C4-2B (cell line): ENCODE measurements around the gene ILKAP.

Experiments
- ZFX ChIP-seq: fragments of 450-650 bp; IDR thresholded peaks from 2 replicates; pipeline ENCODE4 v1.6.1; 2017
- TF ChIP-seq, protein P1 (sequence below): fragments of 450-650 bp; conservative IDR thresholded peaks from 2 replicates; pipeline ENCODE4 v1.5.1; 2017; ENCODE audit warnings: mild to moderate bottlenecking

DNA sequence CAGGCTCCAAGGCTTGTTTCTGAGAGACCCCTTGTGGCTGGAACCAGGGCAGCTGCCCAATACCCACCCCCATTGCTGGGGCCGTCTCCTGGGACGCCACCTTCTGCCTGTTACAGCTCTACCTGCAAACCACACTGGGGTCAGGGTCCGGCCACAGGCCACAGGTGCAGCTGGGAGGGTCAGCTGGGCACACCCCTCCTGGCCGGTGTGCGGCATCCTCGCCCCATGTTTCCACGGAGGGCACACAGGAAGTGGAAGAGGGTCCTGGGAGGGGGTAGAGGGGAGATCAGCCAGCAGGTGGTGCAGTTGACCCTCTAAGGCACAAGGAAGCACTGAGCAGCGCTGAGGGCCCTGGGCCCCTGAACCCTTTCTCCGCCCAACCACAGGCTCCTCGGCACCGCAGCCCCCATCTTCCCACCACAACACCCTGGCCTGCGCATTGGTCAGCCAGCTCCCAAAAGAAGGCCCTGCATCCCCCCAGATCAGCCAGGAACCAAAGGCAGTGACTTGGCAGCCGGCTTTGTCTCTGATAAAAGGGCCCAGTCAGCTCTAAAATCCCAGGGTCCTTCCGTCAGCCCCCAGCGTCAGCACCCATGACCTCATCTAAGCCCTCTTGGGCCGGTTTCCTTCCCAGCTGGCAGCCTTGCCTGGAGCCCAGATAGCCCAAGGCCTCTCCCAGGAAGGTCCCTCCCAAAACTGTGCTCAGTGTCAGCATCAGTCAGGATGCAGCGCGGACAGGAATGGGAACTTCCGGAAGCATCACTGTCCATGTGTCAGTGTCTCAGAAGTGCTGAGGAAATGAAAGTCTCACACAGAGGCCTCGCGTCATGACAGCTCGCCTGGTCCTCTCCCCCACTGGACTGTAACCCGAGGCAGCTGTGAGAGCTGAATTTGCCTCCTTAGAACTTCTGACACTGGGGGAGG lies 43.0 kb downstream of the ILKAP start:
- TF ChIP-seq, protein P1, sequence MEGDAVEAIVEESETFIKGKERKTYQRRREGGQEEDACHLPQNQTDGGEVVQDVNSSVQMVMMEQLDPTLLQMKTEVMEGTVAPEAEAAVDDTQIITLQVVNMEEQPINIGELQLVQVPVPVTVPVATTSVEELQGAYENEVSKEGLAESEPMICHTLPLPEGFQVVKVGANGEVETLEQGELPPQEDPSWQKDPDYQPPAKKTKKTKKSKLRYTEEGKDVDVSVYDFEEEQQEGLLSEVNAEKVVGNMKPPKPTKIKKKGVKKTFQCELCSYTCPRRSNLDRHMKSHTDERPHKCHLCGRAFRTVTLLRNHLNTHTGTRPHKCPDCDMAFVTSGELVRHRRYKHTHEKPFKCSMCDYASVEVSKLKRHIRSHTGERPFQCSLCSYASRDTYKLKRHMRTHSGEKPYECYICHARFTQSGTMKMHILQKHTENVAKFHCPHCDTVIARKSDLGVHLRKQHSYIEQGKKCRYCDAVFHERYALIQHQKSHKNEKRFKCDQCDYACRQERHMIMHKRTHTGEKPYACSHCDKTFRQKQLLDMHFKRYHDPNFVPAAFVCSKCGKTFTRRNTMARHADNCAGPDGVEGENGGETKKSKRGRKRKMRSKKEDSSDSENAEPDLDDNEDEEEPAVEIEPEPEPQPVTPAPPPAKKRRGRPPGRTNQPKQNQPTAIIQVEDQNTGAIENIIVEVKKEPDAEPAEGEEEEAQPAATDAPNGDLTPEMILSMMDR, result no peak; the same call in 1 of the 2 replicates
- TF ChIP-seq ZFX, result no peak
